WERI-Rb-1 (cell line): ENCODE measurements around the gene TMCO4.

Experiments used
- DNase-seq: peaks from one replicate; pipeline ENCODE4 v3.0.0-alpha.2; 2020
- H3K27ac ChIP-seq: fragments of 250-450 bp; sonication (Bioruptor Pico); 2 replicates; pipeline ENCODE4 v1.5.1; 2020; ENCODE audit warnings: mild to moderate bottlenecking, moderate library complexity
- H3K27me3 ChIP-seq: fragments of 250-450 bp; sonication (Bioruptor Pico); 2 replicates; pipeline ENCODE4 v1.5.1; 2021; ENCODE audit warnings: mild to moderate bottlenecking, low read depth, moderate library complexity; ENCODE audit not compliant: insufficient read depth, severe bottlenecking
- H3K36me3 ChIP-seq: fragments of 250-450 bp; sonication (Bioruptor Pico); 2 replicates; pipeline ENCODE4 v1.5.1; 2020; ENCODE audit warnings: mild to moderate bottlenecking, moderate library complexity
- H3K4me3 ChIP-seq: 2 replicates; pipeline ENCODE4 v1.5.1; 2011; ENCODE audit warnings: low read depth, mild to moderate bottlenecking, control low read depth, low read length
- H3K9me3 ChIP-seq: fragments of 250-450 bp; sonication (Bioruptor Pico); 2 replicates; pipeline ENCODE4 v1.5.1; 2021; ENCODE audit warnings: mild to moderate bottlenecking, moderate library complexity; ENCODE audit not compliant: severe bottlenecking
- TF ChIP-seq, protein P1 (sequence below): IDR thresholded peaks from 2 replicates; pipeline ENCODE4 v1.5.1; 2011; ENCODE audit warnings: low read depth, mild to moderate bottlenecking, control low read depth, inconsistent platforms, low read length

TMCO4 gene

GRCh38 chr1:19840228-19840627 is 40.5 kb upstream of the TMCO4 start:
- Histone ChIP-seq H3K4me3 (no peak overlapping the region), H3K36me3 (no peaks in the 10 kb centered on the region), H3K27ac (no peak overlapping the region), H3K27me3 (no peaks in the 10 kb centered on the region), H3K9me3 (no peaks in the 10 kb centered on the region)
- TF ChIP-seq, protein P1, sequence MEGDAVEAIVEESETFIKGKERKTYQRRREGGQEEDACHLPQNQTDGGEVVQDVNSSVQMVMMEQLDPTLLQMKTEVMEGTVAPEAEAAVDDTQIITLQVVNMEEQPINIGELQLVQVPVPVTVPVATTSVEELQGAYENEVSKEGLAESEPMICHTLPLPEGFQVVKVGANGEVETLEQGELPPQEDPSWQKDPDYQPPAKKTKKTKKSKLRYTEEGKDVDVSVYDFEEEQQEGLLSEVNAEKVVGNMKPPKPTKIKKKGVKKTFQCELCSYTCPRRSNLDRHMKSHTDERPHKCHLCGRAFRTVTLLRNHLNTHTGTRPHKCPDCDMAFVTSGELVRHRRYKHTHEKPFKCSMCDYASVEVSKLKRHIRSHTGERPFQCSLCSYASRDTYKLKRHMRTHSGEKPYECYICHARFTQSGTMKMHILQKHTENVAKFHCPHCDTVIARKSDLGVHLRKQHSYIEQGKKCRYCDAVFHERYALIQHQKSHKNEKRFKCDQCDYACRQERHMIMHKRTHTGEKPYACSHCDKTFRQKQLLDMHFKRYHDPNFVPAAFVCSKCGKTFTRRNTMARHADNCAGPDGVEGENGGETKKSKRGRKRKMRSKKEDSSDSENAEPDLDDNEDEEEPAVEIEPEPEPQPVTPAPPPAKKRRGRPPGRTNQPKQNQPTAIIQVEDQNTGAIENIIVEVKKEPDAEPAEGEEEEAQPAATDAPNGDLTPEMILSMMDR: no peak
- DNase-seq: no peak

- no peaks in the 10 kb centered on the region for H3K9me3 ChIP-seq
Measured at GRCh38 chr1:19837866-19838265, 38.1 kb upstream of the TMCO4 start.

DNA sequence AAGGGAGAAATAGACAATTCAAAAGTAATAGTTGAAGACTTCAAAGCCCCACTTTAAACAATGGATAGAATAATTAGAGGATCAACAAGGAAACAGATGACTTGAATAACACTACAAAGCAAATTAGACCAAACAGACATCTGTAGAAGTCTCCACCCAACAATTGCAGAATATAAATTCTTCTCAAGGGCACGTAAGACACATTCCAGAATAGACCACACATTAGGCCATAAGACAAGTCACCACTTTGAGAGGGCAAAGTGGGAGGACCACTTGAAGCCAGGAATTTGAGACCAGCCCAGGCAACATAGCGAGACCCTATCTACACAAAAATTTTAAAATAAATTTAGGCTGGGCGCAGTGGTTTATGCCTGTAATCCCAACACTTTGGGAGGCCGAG is 35.9 kb upstream of the TMCO4 start:
- no peak for DNase-seq
- no peak overlapping the region for H3K4me3 ChIP-seq
- H3K9me3 ChIP-seq: peaks cover 2% of the 10 kb centered on the region
- TF ChIP-seq, protein P1: no peak
- no peaks in the 10 kb centered on the region for H3K27me3 ChIP-seq
- no peak overlapping the region for H3K27ac ChIP-seq
- no peaks in the 10 kb centered on the region for H3K36me3 ChIP-seq

More at GRCh38 chr1:19837866-19838265, 38.1 kb upstream of the TMCO4 start:
- TF ChIP-seq, protein P1: no peak
- Histone ChIP-seq H3K4me3 (no peak overlapping the region), H3K27ac (no peak overlapping the region), H3K27me3 (no peaks in the 10 kb centered on the region), H3K36me3 (no peaks in the 10 kb centered on the region)
- no peak for DNase-seq

- no peaks in the 10 kb centered on the region for H3K27me3 ChIP-seq
- TF ChIP-seq, protein P1: no peak
- no peak for DNase-seq
- H3K4me3 ChIP-seq: no peak overlapping the region
- no peaks in the 10 kb centered on the region for H3K36me3 ChIP-seq
- H3K27ac ChIP-seq: no peak overlapping the region
- H3K9me3 ChIP-seq: peaks cover 2% of the 10 kb centered on the region
Measured at GRCh38 chr1:19831441-19831840, 31.7 kb upstream of the TMCO4 start.

GRCh38 chr1:19828546-19828945 is 28.8 kb upstream of the TMCO4 start:
- Histone ChIP-seq H3K27me3 (no peaks in the 10 kb centered on the region), H3K36me3 (no peaks in the 10 kb centered on the region), H3K27ac (no peak overlapping the region), H3K4me3 (no peak overlapping the region), H3K9me3 (peaks cover 2% of the 10 kb centered on the region)
- no peak for DNase-seq
- TF ChIP-seq, protein P1: no peak

DNA sequence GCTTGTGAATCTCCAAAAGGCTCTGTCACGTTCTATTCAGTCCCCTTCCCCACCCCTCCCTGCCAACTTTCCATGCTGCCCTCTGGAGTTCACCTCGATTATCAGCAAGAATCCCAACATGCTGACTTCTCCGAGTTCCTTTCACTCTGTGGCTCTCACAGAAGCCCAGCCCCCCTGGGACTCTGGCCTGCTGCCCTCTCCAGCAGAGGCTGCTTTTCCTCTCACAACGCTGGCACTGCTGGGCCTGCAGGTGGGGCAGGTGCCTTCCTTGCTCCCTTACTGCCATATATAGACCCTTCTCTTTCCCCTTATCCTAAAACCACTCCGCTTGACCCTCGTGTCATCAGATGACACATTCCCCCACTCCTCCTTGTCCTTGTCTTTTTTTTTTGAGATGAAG is 25.6 kb upstream of the TMCO4 start:
- no peak overlapping the region for H3K4me3 ChIP-seq
- no peaks in the 10 kb centered on the region for H3K36me3 ChIP-seq
- no peak overlapping the region for H3K27ac ChIP-seq
- H3K27me3 ChIP-seq: no peaks in the 10 kb centered on the region
- peak; percentile 13 for DNase-seq
- H3K9me3 ChIP-seq: no peaks in the 10 kb centered on the region
- TF ChIP-seq, protein P1: no peak
